ENCODE data around the gene DPF3.

The DPF3 gene

DNA sequence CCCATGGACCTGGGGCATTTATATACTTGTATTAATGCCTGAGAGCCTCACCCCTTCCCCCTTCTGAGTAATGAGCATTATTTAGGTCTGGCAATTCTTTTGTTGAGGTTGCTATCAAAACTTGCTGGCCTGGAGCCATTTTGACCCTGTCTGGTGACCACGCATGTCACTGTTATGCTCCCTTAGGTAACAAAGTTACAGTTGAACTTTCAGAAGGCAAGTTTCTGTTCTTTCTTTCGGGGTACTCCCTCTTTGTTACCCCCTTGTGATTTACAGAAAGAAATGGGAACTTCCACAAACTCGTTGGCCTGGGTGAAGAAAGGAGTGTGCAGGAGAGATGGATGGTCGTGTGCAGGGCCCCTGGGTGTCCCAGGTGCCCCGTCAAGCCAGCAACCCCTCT, 305.4 kb downstream of the DPF3 start:
- DNase-seq, result no peak

DNA sequence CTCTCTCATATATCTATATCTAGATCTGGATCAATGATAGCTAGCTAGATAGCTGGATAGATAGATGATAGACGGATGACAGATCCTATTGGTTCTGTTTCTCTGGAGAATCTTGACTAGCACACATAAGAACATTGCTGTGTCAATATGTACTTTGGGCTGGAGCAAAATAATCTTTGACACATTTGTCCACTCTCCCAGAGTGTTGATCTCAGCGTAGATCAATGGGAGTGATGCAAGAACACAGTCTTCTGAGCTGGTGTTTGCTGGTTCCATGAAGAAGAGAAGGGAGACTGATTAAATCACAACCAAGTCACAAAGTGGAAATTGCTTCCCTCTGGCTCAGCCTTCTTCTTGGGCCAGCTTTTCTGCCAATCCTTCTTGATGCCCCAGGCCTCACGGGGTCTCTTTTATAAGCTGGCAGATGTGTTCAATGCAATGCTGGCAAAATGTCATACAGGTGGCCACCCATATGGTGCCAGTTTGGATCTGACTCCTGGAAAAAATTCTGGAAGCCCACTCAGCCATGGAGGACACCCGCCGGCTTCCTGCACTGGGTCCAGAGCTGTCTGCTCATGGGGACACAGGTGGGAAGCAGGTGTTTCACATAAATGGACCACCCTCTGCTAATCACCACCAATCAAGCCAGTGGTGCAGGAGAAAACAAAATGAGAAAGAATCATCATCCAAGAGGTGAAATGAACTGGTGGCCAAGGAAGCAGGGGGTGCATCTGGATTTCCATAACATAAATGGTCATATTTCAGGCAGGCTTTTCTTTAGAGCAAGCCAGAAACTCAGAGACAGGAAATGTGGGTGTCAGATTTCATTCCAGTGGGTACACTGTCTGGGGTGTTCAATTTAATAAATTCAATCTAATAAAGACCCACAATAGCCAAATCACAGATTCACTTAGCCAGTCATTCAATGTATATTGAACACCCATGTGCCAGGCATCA, 310.3 kb downstream of the DPF3 start:
- DNase-seq, result no peak

DNA sequence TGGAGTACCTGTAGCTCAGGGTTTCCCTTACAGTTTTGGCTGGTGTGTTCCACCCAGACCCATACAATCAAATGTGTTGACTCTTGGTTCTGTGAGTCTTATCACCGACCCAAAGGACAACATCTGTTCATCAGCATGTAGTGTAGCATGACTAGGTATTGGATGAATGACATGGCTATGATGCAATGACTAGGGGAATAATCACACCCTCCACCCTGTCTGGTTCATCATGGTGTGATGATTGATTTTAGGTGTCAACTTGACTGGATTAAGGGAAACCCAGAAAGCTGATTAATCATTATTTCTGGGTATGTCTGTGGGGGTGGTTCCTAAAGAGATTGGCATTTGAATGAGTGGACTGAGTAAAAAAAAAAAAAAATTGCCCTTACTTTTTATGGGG, 311.3 kb downstream of the DPF3 start:
- DNase-seq, result no peak

DNA sequence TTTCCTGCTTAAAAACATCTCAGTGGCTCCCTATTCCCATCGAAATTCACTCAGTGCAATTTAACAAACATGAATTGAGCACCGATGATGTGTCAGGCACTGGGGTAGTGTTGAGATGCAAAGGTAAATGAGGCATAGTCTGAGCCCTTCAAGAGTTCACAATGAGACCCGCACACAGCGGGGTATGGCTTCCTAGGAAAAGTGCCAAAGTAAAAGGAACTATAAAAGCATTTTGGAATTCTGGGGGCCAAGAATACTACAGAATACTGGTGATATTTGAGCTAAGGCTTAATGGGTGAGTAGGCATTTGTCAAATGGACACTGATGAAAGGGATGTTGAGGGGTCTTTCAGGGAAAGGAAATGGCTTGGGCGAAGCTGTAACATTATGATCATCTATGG, 315.4 kb downstream of the DPF3 start:
- DNase-seq, result no peak

DNA sequence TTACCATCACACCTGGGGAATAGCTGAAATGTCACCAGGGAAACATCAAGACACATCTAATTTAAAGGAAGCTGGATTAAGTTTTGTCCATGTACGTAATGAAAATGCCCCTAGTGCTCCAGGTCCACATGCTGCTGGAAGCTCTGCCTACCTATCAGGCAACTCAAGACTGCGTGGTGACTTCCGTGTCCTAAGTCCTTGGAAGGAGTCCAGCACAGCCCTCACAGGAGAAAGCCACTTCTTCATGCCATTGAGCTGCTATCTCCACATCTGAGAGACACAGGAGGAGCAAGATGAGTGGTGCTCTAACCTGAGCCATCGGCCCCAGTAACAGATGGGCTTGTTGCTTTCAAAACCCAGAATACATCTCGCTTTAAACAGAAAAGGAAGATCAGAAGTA, 316.4 kb downstream of the DPF3 start:
- DNase-seq, result no peak

DNA sequence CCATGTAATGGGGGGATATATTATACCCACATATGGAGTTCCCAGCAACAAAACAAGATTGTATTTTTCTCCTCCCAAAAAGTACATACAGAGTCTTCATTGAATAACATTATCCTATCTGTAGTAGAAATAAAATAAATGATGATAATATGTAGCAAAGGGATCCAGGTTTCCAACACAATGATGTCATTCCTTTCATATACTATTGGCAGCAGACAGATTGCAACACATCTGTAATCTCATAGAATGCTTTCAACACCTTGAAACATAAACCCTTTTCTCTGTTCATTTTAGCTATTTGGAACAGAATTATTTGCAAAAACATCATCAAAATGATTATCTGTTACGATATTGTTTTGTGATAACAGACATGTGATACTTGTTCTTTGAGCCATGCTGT, 317.6 kb downstream of the DPF3 start:
- no peak for DNase-seq

DNA sequence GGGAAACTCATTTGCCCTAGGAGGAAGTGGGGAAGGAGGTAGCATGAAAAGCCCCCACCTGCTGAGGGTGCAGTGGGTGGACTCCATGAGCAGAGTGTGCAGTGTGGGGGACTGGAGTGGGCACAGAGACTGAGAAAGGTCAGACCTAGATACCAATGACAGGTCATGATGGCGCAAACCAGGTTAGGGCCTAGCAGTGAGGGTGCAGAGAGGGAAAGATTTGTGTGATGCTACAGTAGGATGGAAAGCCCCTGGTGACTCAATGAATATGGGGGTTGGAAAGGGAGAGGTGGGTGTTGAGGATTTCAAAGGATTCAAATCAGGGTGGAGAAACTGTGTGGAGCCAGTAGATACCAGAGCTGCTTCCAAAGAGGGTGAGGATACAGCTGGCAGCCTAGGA, 319.2 kb downstream of the DPF3 start:
- DNase-seq, result no peak

DNA sequence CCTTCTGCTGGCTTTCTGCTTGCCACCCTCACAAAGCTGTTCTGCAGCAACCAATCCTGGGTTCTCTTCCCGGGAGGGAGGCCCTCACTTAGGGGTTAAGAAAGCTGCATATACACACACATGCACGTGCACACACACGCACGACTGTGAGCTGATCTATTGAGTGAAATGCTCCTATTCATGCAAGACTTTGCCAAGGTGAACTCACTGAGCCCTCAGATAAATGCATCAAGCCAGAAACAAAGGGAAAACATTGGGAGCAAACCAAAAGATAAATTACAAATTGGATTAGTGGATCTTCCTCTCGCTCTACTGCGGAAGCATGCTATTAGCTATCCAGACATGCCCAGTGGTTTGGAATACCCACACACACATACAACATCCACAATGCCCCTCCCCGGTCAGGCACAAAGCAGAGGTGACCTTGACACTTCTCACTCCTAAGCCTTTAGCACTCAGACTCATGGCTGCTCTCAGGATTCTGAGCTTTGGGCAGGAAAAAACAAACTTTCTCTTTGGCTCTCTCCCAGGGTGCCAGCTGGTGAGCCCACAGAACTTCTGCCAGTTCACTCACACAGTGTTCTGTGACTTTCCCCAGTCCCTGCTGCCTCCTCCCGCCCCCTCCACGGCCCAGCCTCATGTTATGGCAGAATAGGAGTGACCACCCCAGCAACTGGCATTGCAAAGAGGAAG, 320.0 kb downstream of the DPF3 start:
- DNase-seq, result no peak

All from T-helper 9 cell (primary cell).